ENCODE measurements around the gene ST6GALNAC2.

The ST6GALNAC2 gene

GRCh38 chr17:76551685-76552084 lies 34.0 kb downstream of the ST6GALNAC2 start:
- Histone ChIP-seq H3K18ac (ENCODE audit: low read length) (no peak overlapping the region), H4K12ac (ENCODE audit: low read depth, low read length) (no peak overlapping the region), H3K23ac (ENCODE audit: low read length) (no peak overlapping the region), H3K4me2 (ENCODE audit: low read length) (no peak overlapping the region), H3K4ac (ENCODE audit: low read depth, low read length) (peak overlapping the region; percentile 76), H3K27me3 (ENCODE audit: insufficient read depth, low read length) (no peaks in the 10 kb centered on the region), H3K4me1 (ENCODE audit: control insufficient read depth in 1 of 2, insufficient read depth in 2 of 2, low read length in 2 of 2) (peaks cover 13 to 14% of the 10 kb centered on the region in 2 experiments), H2AK5ac (ENCODE audit: low read length) (no peak overlapping the region), H4K8ac (ENCODE audit: low read depth, low read length) (peak overlapping the region; percentile 53), H3K4me3 (ENCODE audit: low read depth, low read length) (no peak overlapping the region), H3K79me1 (ENCODE audit: low read length) (peaks cover 15% of the 10 kb centered on the region), H3K27ac (ENCODE audit: low read depth, low read length) (peak overlapping the region; percentile 43), H2BK5ac (ENCODE audit: low read depth, low read length, poor library complexity) (peak overlapping the region; percentile 61), H2BK120ac (ENCODE audit: insufficient read depth, low read length, poor library complexity) (peak overlapping the region; percentile 83), H2AFZ (ENCODE audit: insufficient read depth, low read length, poor library complexity) (no peak overlapping the region), H3K36me3 (ENCODE audit: control insufficient read depth in 1 of 2, insufficient read depth in 2 of 2, low read length in 2 of 2) (no peaks in the 10 kb centered on the region), H3K9ac (ENCODE audit: low read length) (no peak overlapping the region), H3K14ac (ENCODE audit: low read length) (peak overlapping the region; percentile 60), H2BK12ac (ENCODE audit: low read length) (peak overlapping the region; percentile 77), H4K91ac (ENCODE audit: low read depth, low read length) (peak overlapping the region; percentile 74), H3K79me2 (ENCODE audit: control insufficient read depth, insufficient read depth, low read length, poor library complexity) (no peaks in the 10 kb centered on the region), H3K9me3 (ENCODE audit: insufficient read depth, low read depth, low read length) (no peaks in the 10 kb centered on the region)
- no peak for DNase-seq
- WGBS (ENCODE audit: extremely low coverage, insufficient coverage, insufficient read length) = no CpG with 5 or more reads among the region's 4 CpGs

- Histone ChIP-seq H3K27ac (ENCODE audit: low read depth, low read length) (peak overlapping the region; percentile 33), H2BK12ac (ENCODE audit: low read length) (no peak overlapping the region), H3K27me3 (ENCODE audit: insufficient read depth, low read length) (no peaks in the 10 kb centered on the region), H4K91ac (ENCODE audit: low read depth, low read length) (peak overlapping the region; percentile 13), H3K36me3 (ENCODE audit: control insufficient read depth in 1 of 2, insufficient read depth in 2 of 2, low read length in 2 of 2) (no peaks in the 10 kb centered on the region), H2BK5ac (ENCODE audit: low read depth, low read length, poor library complexity) (peak overlapping the region; percentile 61), H3K9ac (ENCODE audit: low read length) (no peak overlapping the region), H4K8ac (ENCODE audit: low read depth, low read length) (peak overlapping the region; percentile 16), H3K4me1 (ENCODE audit: control insufficient read depth in 1 of 2, insufficient read depth in 2 of 2, low read length in 2 of 2) (peaks cover 13 to 14% of the 10 kb centered on the region in 2 experiments), H3K4me2 (ENCODE audit: low read length) (no peak overlapping the region), H2AK5ac (ENCODE audit: low read length) (no peak overlapping the region), H2AFZ (ENCODE audit: insufficient read depth, low read length, poor library complexity) (no peak overlapping the region), H3K4me3 (ENCODE audit: low read depth, low read length) (no peak overlapping the region), H3K9me3 (ENCODE audit: insufficient read depth, low read depth, low read length) (no peaks in the 10 kb centered on the region), H3K79me2 (ENCODE audit: control insufficient read depth, insufficient read depth, low read length, poor library complexity) (no peaks in the 10 kb centered on the region), H3K14ac (ENCODE audit: low read length) (no peak overlapping the region), H2BK120ac (ENCODE audit: insufficient read depth, low read length, poor library complexity) (no peak overlapping the region), H3K79me1 (ENCODE audit: low read length) (peaks cover 15% of the 10 kb centered on the region), H3K23ac (ENCODE audit: low read length) (no peak overlapping the region), H3K4ac (ENCODE audit: low read depth, low read length) (no peak overlapping the region), H4K12ac (ENCODE audit: low read depth, low read length) (no peak overlapping the region), H3K18ac (ENCODE audit: low read length) (peak overlapping the region; percentile 27)
- peak; percentile 54 to 65 for DNase-seq
- no CpG with 5 or more reads among the region's 15 CpGs for WGBS (ENCODE audit: extremely low coverage, insufficient coverage, insufficient read length)
Observed at GRCh38 chr17:76550712-76551615, 34.7 kb downstream of the ST6GALNAC2 start.

- no peaks in the 10 kb centered on the region for H3K79me2 ChIP-seq (ENCODE audit: control insufficient read depth, insufficient read depth, low read length, poor library complexity)
- no peak overlapping the region for H3K18ac ChIP-seq (ENCODE audit: low read length)
- no peaks in the 10 kb centered on the region for H3K27me3 ChIP-seq (ENCODE audit: insufficient read depth, low read length)
- no peak overlapping the region for H2BK120ac ChIP-seq (ENCODE audit: insufficient read depth, low read length, poor library complexity)
- no peak overlapping the region for H2BK12ac ChIP-seq (ENCODE audit: low read length)
- H3K4me1 ChIP-seq (ENCODE audit: control insufficient read depth in 1 of 2, insufficient read depth in 2 of 2, low read length in 2 of 2) = peaks cover 14 to 18% of the 10 kb centered on the region in 2 experiments
- H4K12ac ChIP-seq (ENCODE audit: low read depth, low read length) = no peak overlapping the region
- H4K91ac ChIP-seq (ENCODE audit: low read depth, low read length) = no peak overlapping the region
- no peak overlapping the region for H2AFZ ChIP-seq (ENCODE audit: insufficient read depth, low read length, poor library complexity)
- no peak overlapping the region for H3K4me3 ChIP-seq (ENCODE audit: low read depth, low read length)
- no peak overlapping the region for H3K4ac ChIP-seq (ENCODE audit: low read depth, low read length)
- no peak overlapping the region for H2AK5ac ChIP-seq (ENCODE audit: low read length)
- H3K27ac ChIP-seq (ENCODE audit: low read depth, low read length) = no peak overlapping the region
- no peaks in the 10 kb centered on the region for H3K9me3 ChIP-seq (ENCODE audit: insufficient read depth, low read depth, low read length)
- H3K23ac ChIP-seq (ENCODE audit: low read length) = no peak overlapping the region
- peaks cover 11% of the 10 kb centered on the region for H3K79me1 ChIP-seq (ENCODE audit: low read length)
- no peak overlapping the region for H3K14ac ChIP-seq (ENCODE audit: low read length)
- H3K9ac ChIP-seq (ENCODE audit: low read length) = no peak overlapping the region
- no peak overlapping the region for H3K4me2 ChIP-seq (ENCODE audit: low read length)
- WGBS (ENCODE audit: extremely low coverage, insufficient coverage, insufficient read length) = no CpG with 5 or more reads among the region's 7 CpGs
- H3K36me3 ChIP-seq (ENCODE audit: control insufficient read depth in 1 of 2, insufficient read depth in 2 of 2, low read length in 2 of 2) = no peaks in the 10 kb centered on the region
- DNase-seq = no peak
- no peak overlapping the region for H2BK5ac ChIP-seq (ENCODE audit: low read depth, low read length, poor library complexity)
- no peak overlapping the region for H4K8ac ChIP-seq (ENCODE audit: low read depth, low read length)
Observed at GRCh38 chr17:76549539-76549938, 36.1 kb downstream of the ST6GALNAC2 start.

- Histone ChIP-seq H3K79me1 (ENCODE audit: low read length) (peaks cover 9% of the 10 kb centered on the region), H3K27me3 (ENCODE audit: insufficient read depth, low read length) (no peaks in the 10 kb centered on the region), H3K4me1 (ENCODE audit: control insufficient read depth in 1 of 2, insufficient read depth in 2 of 2, low read length in 2 of 2) (peaks cover 17 to 21% of the 10 kb centered on the region in 2 experiments), H3K4ac (ENCODE audit: low read depth, low read length) (no peak overlapping the region), H2BK12ac (ENCODE audit: low read length) (no peak overlapping the region), H2BK5ac (ENCODE audit: low read depth, low read length, poor library complexity) (no peak overlapping the region), H3K4me3 (ENCODE audit: low read depth, low read length) (no peak overlapping the region), H3K9me3 (ENCODE audit: insufficient read depth, low read depth, low read length) (no peaks in the 10 kb centered on the region), H4K91ac (ENCODE audit: low read depth, low read length) (no peak overlapping the region), H3K18ac (ENCODE audit: low read length) (no peak overlapping the region), H3K14ac (ENCODE audit: low read length) (no peak overlapping the region), H3K9ac (ENCODE audit: low read length) (no peak overlapping the region), H2BK120ac (ENCODE audit: insufficient read depth, low read length, poor library complexity) (no peak overlapping the region), H3K23ac (ENCODE audit: low read length) (no peak overlapping the region), H4K12ac (ENCODE audit: low read depth, low read length) (no peak overlapping the region), H2AFZ (ENCODE audit: insufficient read depth, low read length, poor library complexity) (no peak overlapping the region), H2AK5ac (ENCODE audit: low read length) (no peak overlapping the region), H3K4me2 (ENCODE audit: low read length) (no peak overlapping the region), H4K8ac (ENCODE audit: low read depth, low read length) (no peak overlapping the region), H3K79me2 (ENCODE audit: control insufficient read depth, insufficient read depth, low read length, poor library complexity) (no peaks in the 10 kb centered on the region), H3K36me3 (ENCODE audit: control insufficient read depth in 1 of 2, insufficient read depth in 2 of 2, low read length in 2 of 2) (no peaks in the 10 kb centered on the region), H3K27ac (ENCODE audit: low read depth, low read length) (no peak overlapping the region)
- no peak for DNase-seq
- WGBS (ENCODE audit: extremely low coverage, insufficient coverage, insufficient read length) = no CpG with 5 or more reads among the region's 9 CpGs
Observed at GRCh38 chr17:76549215-76549518, 36.5 kb downstream of the ST6GALNAC2 start.
